Tibial nerve (tissue), 4 donors: Measurements from ENCODE around the gene CDH22.

Experiments
- CTCF ChIP-seq, 5 experiments: fragments of 200-600 bp in 3 of 5; fragments of 450-650 bp in 2 of 5; sonication (generic) in 3 of 5; IDR thresholded peaks; one replicate each; pipeline ENCODE4 v1.5.1; 2016 to 2019; ENCODE audit warnings: antibody characterized with exemption in 5 of 5, mild to moderate bottlenecking in 3 of 5, moderate library complexity in 2 of 5
- EP300 ChIP-seq, 2 donors: sonication (generic); formaldehyde crosslinking; IDR thresholded peaks; one replicate each; pipeline ENCODE4 v1.6.1; 2017; ENCODE audit warnings: antibody characterized with exemption in 2 of 2, mild to moderate bottlenecking in 1 of 2
- POLR2A ChIP-seq, 2 donors: fragments of 450-650 bp; IDR thresholded peaks; one replicate each; pipeline ENCODE4 v1.6.1; 2017; ENCODE audit warnings: antibody characterized with exemption in 2 of 2, mild to moderate bottlenecking in 2 of 2, moderate library complexity in 2 of 2

- no peak for TF ChIP-seq POLR2A (IDR thresholded peaks at IDR 0.05)
- no peak for TF ChIP-seq CTCF (IDR thresholded peaks at IDR 0.05)
- TF ChIP-seq EP300 (IDR thresholded peaks at IDR 0.05): no peak
Measured at GRCh38 chr20:46211331-46211722, 97.0 kb downstream of the CDH22 start.
